GM06990 (cell line): ENCODE measurements around the gene DBH.

Source experiments
- DNase-seq: peaks from one replicate; pipeline ENCODE4 v3.0.0-alpha.2; 2011; ENCODE audit not compliant: insufficient read length; ENCODE audit errors: extremely low read depth
- H3K27me3 ChIP-seq: replicated peaks from 2 replicates; pipeline ENCODE4 v1.6.0; 2011; ENCODE audit warnings: low read length; ENCODE audit not compliant: control insufficient read depth, insufficient read depth
- H3K36me3 ChIP-seq: 2 replicates; pipeline ENCODE4 v1.5.1; 2011; ENCODE audit warnings: low read length; ENCODE audit not compliant: control insufficient read depth, insufficient read depth
- H3K4me3 ChIP-seq: replicated peaks from 2 replicates; pipeline ENCODE4 v1.5.1; 2011; ENCODE audit warnings: low read depth, mild to moderate bottlenecking, control low read depth, low read length
- TF ChIP-seq, protein P1 (sequence below): IDR thresholded peaks from 2 replicates; pipeline ENCODE4 v1.5.1; 2011; ENCODE audit warnings: low read length, control low read depth, mild to moderate bottlenecking, inconsistent platforms; ENCODE audit not compliant: insufficient read depth, poor library complexity, severe bottlenecking

DBH gene

DNA sequence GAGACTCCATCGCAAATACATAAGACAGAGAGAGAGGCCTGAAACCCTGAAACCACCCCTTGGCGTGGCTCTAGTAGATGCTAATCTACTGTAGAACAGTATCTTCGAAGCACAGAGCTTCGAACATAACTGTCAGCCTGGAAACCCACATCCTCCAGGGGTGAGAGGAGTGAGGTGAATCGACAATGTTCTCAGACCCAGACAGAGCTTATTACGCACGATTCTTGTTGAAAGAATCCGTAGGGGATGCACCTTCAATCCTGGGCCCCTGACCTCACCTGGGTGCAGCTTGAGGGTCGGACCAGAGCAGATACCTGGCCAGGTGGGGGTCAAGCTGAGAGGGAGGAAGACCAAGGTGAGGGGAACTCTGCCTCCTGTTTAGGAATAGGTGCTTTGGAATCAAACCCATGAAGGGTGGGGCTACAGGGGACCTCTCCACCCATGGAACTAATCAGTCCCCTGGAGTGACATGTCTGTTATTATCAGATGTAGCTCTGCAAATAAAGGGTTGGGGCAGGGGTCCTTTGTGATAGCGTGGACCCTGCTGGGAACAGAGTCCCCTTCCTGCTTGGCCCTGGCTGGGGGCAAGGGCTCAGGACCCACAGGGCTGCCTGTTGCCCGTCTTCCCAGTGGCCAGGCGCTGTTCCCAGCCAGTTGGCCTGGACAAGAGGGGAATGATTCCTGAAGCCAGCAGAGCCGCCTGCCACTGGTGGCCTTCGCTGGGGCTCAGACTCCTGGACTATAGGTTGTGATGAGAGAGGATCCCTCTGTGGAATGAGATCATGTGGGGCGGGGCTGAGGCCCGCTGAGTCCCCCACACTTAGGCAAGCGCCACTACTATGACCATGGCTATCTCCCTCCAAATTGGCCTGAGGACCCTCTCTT, 41.2 kb downstream of the DBH start:
- Histone ChIP-seq H3K27me3 (peaks cover 1% of the 10 kb centered on the region), H3K36me3 (no peaks in the 10 kb centered on the region), H3K4me3 (no peak overlapping the region)
- no peak for DNase-seq
- TF ChIP-seq, protein P1, sequence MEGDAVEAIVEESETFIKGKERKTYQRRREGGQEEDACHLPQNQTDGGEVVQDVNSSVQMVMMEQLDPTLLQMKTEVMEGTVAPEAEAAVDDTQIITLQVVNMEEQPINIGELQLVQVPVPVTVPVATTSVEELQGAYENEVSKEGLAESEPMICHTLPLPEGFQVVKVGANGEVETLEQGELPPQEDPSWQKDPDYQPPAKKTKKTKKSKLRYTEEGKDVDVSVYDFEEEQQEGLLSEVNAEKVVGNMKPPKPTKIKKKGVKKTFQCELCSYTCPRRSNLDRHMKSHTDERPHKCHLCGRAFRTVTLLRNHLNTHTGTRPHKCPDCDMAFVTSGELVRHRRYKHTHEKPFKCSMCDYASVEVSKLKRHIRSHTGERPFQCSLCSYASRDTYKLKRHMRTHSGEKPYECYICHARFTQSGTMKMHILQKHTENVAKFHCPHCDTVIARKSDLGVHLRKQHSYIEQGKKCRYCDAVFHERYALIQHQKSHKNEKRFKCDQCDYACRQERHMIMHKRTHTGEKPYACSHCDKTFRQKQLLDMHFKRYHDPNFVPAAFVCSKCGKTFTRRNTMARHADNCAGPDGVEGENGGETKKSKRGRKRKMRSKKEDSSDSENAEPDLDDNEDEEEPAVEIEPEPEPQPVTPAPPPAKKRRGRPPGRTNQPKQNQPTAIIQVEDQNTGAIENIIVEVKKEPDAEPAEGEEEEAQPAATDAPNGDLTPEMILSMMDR = no peak

DNA sequence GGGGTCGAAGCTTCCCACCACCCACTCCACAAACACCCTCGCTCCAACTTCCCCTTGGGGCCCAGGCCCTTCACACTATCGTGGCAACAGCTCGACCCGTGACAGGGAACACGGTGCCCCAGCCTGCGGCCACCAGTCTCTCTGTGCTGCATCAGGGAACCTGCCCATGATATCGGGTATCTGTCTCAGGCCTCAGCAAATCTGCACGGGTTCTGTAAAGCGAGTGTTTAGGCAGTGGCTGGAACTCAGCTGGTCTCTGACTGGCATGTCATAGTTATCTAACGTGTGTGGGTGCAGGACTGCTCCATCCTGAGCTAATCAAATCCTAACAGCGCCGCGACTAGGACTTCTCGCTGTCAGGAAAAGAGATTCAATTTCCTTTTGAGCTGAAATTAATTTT, 42.9 kb downstream of the DBH start:
- DNase-seq = no peak
- Histone ChIP-seq H3K4me3 (no peak overlapping the region), H3K36me3 (no peaks in the 10 kb centered on the region), H3K27me3 (peaks cover under 1% of the 10 kb centered on the region)
- TF ChIP-seq, protein P1 = no peak

DNA sequence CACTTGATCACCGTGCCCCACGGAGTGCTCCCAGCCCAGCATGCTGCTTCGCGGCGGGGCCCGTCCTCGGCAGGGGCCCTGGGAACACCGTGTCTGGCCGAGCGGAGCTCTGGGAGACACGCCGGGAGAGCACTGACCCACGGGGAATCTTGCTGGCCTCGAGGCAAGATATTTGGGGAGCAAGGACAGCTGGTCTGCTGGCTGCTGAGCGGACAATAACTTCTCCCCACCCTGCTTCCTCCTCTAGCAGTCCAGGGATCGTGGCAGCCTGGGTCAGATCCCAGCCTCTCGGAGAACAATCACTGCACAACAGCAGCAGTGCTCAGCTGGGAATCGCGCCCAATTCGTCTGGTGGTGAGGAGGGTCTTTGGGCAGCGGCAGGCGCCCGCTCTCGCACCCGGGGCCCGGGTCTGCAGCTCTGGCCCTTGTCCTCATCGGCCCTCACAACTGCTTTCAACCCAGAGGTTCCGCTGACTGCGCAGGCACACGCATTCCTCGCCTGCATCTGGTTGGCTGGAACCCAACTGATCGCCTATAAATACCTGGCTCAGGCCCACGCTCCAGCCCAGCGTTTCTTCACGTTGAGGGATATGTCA, 43.4 kb downstream of the DBH start:
- DNase-seq = no peak
- TF ChIP-seq, protein P1 = no peak
- Histone ChIP-seq H3K36me3 (no peaks in the 10 kb centered on the region), H3K27me3 (no peaks in the 10 kb centered on the region; the same call in none of the 2 replicates), H3K4me3 (no peak overlapping the region)

DNA sequence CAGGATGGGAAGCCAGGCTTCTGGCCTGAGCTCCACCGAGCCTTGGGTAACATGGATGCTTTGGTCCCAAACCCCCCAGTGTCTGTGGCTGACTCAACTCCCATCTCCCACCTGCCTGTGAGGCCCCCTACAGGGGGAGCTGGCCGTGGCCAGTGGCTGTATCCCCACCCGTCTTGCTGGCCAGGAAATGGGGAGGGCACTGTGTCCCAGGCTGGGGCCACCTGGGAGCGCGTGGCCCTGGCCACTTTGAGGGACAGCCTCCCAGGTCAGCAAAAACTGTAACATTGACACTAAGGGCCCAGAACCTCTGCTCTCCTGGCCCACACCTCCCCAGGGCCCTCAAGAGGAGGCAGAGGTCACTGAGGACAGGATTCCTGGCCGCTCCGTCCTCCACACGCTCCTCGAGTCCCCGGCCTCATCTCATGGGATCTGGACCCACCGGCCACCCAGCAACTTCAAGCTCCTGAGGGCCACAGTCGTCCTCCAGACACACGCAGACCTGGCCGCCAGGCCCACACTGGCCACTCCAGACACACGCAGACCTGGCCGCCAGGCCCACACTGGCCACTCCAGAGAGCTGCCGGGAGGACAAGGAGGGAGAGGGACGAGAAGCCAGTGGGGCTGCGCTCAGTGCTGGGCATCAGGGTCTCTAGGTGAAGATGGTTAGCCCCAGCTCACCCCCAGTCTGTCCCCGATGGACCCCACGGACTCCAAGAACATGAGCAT, 44.2 kb downstream of the DBH start:
- DNase-seq = no peak

DNA sequence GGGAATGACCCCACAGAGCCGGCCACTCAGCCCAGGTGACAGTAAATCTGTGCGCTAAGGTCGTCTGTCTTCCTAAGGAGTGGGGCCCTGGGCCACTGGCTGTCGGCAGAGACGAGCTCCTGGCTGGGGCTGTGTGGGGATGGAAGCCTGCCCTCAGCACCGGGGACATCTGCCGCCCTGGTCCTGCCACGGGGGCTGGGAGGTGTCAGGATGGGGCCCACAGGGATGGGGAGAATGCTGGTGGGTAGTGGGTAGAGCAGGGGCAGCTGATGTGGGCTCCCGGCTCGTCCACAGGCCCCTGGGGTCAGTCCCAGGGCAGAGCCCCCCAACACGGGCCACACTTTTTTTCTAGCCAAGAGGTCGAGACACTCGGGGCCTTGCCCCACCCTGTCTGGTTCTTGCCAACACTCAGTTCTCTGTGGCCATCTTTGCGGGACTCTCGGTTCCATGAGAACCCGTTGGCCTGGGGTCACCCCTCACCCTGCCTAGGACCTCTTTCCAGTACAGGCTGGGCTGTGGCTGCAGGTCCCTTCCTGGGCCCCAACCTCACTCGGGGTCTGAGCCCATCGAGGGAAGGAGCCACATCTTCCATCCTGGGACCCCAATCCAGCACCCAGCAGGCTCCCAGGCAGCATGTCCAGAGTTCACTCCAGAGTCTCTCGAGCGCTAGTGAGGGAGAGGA, 45.0 kb downstream of the DBH start:
- H3K27me3 ChIP-seq = no peaks in the 10 kb centered on the region; the same call in 1 of the 2 replicates
- no peak for DNase-seq
- H3K36me3 ChIP-seq = no peaks in the 10 kb centered on the region
- TF ChIP-seq, protein P1 = no peak
- no peak overlapping the region for H3K4me3 ChIP-seq

More for the DNA sequence above, 44.2 kb downstream of the DBH start:
- no peaks in the 10 kb centered on the region for H3K36me3 ChIP-seq
- H3K27me3 ChIP-seq = no peaks in the 10 kb centered on the region; the same call in 1 of the 2 replicates
- TF ChIP-seq, protein P1 = no peak
- H3K4me3 ChIP-seq = no peak overlapping the region
